Measurements from ENCODE around the gene COL20A1. TPM values are rescaled to one million over a fixed set of nuclear protein-coding genes. Genes with fewer than 3 reads are reported as not detected.
"Not testable (repeated sequence)": the region's sequence is repeated elsewhere in the genome, so short reads cannot be mapped to it uniquely, and the experiment has no call there.

The COL20A1 gene
- total RNA-seq, 1 donor from 2014 or later = not detected

DNA sequence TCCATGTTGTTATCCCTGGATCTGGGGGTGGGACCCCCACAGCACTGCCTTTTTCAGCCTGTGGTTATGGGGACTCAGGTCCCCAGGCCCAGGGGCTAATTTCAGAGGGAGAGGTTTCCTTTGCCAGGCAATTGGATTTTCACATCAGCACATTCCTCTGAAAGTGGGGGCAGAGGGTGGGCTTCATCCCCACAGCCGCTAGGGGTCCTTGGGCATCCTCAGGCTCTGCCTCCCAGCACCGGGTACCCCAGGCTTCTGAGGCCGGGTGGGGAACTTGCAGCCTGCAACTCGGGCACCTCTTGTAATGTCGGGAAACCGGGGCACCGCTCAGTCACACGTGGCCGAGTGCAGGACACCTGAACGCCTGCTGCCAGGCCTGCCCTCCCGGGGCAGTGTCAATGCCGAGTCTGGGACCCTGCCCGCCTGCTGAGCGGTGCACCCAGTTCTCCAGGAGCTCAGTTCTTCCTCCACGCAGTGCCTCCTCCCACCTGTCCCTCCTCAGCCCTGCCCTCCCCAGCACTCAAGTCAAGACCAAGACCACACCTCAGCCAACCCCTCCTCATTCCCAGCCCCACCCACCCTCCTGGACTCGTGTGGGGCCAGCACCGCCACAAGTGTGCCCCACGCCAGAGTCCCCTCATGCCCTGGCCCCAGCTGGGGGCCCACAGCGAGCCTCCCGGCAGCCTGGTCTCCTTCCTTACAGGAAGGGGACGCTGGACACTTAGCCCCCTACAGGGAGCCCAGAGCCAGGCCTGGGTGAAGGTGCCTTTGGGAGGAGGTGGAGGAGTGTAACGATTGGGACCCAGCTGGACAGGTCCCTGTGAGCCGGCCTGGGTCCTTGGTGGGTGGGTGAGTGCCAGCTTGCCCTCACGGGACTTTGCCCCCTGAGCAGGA is 77.0 kb downstream of the COL20A1 start:
- DNase-seq (ENCODE audit: extremely low read depth, low read depth, low spot score) = no peak

DNA sequence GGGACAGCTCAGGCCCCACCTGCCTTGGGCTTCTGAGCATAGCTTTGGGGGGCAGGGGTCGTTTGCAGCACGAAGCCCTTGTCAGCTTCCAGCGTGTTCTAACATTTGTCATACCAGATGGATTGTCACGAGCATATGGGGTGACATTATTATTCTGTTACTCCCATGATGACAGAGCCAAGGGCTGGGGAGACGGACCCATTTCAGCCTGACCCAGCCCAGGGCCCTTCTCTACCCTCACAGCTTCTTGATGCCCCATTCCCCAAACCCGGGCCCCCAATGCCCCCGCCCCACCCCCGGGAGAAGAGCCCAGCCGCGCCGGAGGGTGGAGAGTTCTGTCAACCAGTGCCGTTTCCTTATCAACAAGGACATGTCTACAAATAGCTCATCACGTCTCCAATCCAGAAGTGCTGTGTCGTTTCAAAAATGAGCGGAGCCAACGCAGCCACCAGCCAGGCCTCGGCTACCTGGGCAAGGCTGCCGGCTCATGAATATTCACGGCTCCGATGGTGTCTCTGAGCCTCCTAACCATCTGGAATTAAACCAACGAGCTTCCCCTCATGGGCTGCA is 77.7 kb downstream of the COL20A1 start:
- DNase-seq (ENCODE audit: extremely low read depth, low read depth, low spot score) = no peak

DNA sequence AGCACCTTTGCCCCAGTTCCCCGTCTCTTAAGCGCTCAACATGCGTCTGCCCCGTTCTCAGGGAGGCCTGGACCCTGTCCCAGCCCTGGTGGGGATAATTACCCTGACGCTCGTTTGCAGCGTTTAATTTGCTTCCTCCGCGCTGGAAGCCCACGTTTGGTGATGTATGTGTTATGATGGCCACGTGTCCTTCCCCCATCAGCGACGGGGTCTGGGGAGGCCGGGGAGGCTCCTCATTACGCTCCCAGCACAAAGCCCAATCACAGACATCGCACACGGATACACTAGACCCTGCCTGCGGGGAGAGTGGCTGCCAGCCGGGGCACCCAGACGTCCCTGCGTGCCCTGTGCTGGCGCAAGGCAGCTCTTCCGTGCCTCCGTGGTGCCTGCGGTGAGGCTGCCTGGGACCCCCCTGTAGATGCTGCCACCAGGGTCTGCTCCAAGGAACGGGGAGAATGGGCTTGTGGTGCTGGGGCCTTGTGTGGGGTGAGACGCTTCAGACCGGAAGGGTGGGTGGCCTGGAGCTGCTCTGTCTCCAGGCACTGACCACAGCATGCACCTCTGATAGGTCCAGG is 78.4 kb downstream of the COL20A1 start:
- no peak for DNase-seq (ENCODE audit: extremely low read depth, low read depth, low spot score)

DNA sequence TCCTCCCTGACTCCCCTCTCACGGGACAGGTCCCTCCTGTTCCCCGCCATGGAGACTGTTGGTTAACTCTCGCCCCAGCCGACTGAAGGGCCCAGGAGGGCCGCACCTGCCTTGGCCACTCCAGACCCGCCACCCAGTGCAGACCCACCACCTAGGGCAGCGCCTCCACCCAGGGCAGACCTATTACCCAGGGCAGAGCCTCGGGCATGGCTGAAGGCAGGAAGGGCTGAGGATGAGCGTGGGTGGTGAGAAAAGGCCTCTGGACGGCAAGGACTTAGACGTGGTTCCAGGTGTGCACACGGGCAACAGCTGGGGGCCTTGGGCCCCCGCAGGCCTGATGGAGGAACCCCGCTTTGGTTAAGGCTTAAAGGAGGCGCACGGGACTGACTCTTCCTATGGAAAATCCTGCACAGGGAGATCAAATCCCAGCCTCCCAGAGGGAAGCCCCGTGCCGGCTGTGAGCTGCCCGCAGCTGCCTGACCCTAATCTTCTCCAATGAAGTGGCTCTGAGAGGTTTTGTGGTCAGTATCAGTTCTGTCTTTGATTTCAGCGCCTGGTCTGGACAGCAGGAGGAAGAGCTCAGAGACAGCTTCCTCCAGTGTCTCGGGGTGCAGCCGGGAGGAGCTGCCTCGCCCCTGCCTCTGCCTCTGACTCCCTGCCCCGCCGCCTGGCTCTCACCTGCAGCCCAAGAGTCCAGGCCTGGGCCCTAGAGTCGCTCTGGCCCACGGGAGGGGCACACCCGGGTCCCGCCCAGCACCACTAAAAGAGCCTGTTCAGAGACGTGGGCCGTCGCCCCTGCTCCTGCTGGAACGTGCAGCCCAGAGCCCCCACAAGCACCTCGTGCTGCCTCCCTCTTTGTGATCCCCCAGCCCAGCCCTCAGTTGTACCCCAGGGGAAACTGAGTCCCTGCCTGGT is 80.2 kb downstream of the COL20A1 start:
- no peak for DNase-seq (ENCODE audit: extremely low read depth, low read depth, low spot score)

DNA sequence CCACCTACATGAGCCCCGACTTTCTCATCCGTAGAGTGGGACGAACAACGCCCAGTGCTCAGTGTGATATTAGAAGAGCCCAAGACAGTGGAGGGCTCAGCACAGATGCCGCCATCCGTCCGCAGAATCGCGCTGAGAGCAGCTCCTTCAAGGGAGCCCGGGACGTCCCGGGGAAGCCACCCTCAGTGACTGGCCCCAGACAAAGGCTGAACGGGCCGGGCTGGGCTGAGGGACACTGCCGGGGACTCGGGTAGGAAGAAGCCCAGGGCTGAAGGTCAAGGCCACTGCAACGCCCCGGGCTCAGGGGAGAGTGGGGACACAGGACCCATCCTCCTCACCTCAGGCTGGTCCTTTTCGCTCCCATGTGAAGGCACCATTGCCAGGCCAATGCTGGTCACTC is 81.0 kb downstream of the COL20A1 start:
- no peak for DNase-seq (ENCODE audit: extremely low read depth, low read depth, low spot score)

DNA sequence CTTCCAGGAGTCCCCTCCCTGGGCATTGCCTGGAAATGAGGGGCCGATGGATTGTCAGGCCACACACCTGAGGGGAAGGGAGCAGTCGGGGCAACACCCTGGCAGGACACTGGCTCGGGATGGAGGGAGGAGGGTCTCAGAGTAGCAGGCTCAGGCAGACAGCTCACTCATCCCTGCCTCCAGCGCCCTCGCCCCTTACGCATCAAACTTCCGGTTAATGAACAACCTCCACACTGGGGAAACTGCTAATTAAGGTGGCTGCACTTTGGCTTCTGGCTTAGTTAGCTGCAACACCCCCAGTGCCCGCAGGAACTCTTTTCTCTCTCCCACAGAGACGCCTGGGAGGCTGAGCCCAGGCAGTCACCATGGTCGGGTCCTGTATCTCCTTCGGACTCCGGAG is 81.5 kb downstream of the COL20A1 start:
- DNase-seq (ENCODE audit: extremely low read depth, low read depth, low spot score) = no peak

DNA sequence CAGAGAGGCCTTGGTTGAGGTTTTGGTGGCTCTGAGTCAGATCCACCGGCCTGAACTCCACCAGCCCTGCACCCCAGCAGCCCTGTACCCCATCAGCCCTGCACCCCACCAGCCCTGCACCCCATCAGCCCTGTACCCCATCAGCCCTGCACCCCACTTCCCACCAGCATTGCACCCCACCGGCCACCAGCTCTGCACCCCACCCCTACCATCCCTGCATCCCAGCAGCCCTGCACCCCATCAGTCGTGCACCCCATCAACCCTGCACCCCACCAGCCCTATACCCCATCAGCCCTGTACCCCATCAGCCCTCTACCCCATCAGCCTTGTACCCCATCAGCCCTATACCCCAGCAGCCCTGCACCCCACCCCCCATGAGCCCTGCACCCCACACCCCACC is 82.5 kb downstream of the COL20A1 start:
- no peak for DNase-seq (ENCODE audit: extremely low read depth, low read depth, low spot score)

DNA sequence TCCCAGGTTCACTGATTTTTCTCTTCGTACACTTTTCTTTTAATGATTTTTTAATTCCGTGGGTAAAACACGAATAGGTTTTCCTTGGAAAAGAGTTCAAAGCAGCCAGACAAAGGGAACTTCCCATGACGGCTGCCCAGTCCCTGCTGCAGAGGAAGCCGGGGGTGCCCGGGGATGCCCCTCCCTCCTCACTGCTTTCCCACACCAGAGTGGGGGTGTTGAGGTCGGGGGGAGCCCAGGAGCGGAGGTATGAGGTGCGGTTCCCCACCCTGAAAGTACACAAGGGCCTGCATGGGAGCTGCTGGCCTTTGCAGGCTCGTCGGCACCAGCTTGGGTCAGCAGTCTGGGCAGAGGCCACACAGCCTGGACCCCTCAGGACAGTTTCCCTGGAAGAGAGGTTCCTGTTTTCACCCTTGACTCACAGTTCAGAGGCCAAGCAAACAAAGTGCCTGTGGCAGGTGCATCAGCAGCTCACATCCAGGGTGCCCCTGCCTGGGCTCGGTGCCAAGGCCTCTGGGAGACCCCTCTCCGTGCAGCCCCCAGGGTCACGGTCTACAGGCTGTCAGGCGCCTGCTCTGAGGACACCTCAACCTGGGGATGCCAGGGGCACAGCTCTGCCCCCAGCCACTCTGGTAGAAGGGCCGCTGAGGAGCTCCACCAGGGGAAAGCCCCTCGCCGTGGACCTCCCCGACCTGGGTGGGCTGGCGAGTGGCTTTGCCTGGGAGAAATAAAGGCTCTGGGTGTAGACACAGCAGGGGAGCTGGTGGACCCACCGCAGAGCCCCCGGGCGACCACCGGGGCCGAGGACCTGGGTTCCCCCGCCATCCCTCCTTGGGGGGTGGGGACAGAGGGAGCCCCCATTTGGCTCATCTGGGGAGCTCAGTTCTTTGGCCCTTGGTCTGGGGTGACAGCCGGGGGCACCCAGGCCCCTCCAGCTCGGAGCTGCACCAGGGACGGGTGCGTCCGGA is 83.6 kb downstream of the COL20A1 start:
- no peak for DNase-seq (ENCODE audit: extremely low read depth, low read depth, low spot score)

DNA sequence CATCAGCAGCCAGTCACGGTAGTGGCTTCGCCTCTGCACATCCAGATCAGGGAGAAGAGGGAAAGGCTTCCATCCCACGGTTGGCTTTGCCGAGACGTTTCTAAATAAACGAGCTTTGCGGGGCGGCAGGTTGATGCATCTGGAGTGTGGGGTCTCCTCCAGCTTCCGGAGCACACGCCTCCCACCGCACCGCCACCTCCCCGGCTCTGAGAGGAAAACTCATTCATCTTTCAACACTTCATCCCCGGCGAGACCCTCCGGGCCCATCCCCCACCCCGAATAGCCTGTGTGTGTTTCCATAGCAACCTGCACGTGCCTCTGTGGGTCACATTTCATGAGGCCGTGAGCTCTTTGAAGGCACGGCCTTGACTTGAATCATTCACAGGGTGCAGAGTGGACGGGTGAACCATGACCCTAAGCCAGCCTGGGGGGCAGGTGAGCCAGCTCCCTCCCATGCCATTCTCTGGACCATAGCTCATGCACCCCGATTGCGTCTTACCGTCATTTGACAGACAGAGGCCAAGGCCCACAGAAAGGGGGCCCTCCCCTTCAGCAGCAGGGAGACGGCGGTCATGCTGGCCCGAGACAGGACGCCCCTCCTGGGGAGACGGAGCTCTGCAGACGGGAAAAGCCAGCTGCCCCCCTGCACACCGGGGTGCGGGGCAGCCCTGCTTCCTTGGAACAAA is 84.4 kb downstream of the COL20A1 start:
- no peak for DNase-seq (ENCODE audit: extremely low read depth, low read depth, low spot score)

DNA sequence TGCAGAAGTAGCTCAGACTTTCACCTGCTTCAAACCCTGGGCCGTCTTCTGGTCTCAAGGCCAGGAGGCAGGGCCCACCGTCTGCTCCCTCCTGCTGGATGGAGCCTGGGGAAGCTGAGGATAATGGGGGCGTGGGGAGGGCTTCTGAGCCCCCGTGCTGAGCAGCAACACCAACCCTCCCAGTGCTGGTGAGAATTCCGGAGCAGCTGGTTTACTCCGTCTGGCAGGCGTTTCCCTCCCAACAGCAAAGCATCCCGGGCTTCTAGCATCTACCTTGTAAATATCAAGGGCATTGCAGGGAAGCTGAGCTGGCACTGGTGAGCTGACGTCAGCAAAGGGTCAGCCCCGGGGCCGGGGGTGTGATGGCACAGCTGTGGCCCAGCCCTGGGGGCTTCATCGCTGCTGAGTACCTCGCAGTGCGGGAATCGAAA is 85.0 kb downstream of the COL20A1 start:
- DNase-seq (ENCODE audit: extremely low read depth, low read depth, low spot score) = no peak

DNA sequence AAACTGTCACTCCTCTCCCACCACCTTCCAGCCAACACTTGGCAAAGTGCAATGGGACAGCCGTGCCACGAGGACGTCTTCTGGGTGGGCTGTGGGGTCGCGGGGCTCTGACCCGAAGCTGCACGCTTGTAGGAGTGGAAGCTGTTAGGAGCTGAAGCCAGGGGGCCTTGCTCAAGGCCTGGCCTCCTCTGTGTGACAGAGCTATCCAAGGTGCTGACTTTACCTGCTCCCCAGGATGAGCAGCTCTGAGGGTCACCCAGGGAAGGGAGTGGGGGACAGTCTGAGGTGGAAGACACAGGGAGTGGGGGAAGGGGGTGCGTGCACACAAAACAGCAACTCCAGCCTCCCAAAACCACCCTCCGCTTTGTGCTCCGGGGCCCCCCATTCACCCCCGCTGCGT is 85.6 kb downstream of the COL20A1 start:
- no peak for DNase-seq (ENCODE audit: extremely low read depth, low read depth, low spot score)

DNA sequence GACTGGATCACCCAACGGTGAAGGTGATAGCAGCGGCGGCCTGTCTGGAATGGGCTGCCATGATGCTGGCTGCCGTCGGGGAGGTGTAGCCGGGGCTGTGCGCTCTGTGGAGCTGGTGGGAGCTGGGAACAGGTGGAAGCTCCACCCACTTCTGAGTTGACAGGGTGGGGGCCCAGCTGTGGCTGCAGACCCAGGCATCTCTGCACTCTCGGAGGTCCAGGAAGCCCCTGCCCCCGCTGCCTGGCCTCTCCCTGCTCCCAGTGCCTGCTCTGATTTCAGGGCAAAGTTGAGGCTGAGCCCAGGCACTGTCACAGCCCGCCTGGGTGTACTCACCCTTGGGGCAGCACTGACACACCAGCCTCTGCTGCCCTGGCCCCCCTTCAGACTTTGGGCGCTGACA is 86.3 kb downstream of the COL20A1 start:
- DNase-seq (ENCODE audit: extremely low read depth, low read depth, low spot score) = no peak

DNA sequence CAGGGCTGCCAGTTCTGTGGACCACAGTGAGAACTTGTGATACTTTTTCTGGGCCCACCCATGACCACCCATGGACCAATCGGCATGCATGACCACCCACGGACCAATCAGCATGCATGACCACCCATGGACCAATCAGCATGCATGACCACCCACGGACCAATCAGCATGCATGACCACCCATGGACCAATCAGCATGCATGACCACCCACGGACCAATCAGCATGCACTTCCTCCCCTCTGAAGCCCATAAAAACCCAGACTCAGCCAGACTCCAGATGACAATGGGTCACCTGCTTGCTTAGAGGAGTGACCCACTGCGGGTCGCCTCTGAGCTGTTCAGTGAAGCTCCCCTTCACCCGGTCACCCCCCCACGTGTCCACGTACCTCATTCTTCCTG is 86.9 kb downstream of the COL20A1 start:
- DNase-seq (ENCODE audit: extremely low read depth, low read depth, low spot score) = not testable (repeated sequence)

DNA sequence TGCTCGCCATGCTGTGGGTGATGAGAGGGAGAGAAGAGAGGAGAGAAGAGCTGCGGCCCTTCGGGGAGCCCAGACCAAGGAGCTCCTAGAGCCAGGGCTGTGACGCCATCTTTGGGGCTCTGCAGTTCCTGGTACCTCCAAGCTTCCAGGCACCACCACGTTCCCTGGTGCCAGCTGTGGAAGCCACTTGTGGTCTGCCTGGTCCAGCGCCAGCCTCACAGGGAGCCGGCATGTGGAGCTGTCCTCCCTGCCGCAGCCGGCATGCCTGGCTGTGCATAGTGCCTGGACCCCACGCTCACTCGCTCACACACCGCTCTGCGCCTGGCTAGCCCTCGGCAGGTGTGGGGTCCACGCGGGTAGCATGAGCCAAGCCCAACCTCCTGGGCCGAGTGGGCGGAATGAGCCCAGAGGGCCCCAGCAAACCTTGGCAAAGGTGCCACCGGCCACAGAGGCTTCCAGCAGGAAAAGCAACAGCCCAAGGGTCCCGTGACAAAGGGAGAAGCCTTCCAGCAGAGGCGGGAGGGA is 87.4 kb downstream of the COL20A1 start:
- no peak for DNase-seq (ENCODE audit: extremely low read depth, low read depth, low spot score)

DNA sequence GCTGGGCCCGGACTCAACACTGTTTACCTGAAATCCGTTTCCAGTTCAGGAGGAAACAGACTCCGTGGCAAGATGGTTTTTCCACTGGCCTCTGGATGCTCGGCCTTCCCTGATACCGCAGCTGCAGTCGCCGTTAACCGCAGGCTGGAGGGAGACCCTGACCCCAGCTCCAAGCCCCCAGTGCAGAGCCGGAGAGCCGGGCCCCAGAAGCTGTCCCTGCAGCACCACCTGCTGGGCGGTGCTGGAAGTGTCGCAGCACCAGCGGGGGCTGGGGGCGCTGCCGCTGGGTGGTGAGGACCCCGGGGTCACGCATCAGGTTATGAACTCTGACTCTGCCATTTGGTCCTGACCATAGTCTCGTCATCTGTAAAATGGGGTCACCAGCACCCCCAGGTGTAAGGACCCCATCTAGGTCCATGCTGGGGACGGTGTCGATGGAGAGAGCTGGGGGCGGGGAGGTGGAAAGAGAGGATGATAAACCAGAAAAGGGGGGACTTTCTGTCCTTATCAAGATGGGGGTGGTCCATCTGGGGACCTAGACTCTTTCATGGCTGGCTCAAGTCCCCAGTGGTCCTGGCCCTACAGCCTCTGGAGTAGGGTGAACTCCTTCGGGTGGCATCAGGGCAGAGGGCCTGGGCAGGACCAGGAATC is 88.9 kb downstream of the COL20A1 start:
- no peak for DNase-seq (ENCODE audit: extremely low read depth, low read depth, low spot score)

DNA sequence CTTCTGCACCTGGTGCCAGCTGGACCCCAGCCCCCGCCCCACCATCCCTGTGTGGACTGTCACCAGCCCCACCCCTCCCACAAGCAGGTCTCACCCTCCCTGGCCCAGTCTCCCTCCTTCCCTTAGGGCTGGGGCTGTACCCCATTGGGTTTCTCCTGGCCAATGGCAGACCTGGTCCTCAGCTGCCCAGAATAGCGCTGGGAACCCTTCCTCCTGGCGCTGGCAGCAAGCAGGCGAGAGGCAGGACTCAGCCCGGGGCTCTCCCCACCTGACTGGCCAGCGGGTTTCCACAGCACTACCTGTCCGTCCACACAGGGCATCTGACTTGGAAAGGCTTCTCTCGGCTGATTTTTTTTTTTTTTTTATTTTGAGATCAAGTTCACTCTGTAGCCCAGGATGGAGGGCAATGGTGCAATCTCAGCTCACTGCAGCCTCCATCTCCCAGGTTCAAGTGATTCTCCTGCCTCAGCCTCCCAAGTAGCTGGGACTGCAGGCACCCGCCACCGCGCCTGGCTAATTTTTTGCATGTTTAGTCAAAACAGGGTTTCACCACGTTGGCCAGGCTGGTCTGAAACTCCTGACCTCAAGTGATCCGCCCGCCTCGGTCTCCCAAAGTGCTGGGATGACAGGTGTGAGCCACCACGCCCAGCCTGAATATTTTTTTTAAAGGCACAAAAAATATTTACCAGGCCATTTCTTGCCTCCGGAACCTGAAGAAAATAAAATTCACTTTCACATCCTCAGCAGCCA is 89.7 kb downstream of the COL20A1 start:
- DNase-seq (ENCODE audit: extremely low read depth, low read depth, low spot score) = no peak

DNA sequence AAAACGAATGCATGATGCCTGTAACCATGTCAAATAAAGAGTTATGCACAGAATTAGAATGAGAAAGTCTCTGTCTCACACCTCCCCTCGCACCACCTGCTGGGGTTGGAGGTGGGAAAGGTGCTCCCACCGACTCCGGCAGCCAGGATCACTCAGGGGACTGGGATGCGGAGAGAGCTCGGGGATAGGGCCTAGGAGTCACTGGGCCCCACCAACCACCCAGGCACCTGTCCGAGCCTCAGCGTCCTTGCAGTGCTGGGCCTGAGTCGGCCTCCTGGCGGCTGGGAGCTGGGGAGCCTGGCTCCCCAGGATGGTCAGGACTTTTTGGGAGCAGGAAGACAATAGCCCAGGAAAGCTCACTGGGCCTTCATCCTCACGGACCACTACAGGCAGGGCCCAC is 90.6 kb downstream of the COL20A1 start:
- no peak for DNase-seq (ENCODE audit: extremely low read depth, low read depth, low spot score)

DNA sequence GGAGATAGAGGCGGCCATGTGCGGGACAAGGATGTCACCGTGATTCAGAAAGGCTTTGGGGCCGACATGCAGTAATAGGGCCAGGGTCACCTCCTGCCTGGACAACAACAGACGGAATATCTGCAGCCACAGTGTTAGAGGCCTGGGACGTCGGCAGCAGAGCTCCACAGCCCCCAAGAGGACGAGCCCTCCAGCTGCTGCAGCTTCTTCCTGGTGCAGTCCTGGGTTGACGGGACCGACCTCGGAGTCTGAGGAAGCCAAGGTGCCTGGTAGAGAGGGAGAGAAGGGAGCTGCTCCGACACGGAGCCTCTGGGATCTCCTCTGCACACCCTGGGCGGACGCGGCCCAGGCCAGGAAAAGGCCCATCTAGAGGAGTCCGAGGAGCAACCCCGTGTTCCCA is 91.3 kb downstream of the COL20A1 start:
- no peak for DNase-seq (ENCODE audit: extremely low read depth, low read depth, low spot score)
